RWPE1 (cell line): ENCODE measurements around the gene THYN1.
"Not testable (repeated sequence)": the region's sequence is repeated elsewhere in the genome, so short reads cannot be mapped to it uniquely, and the experiment has no call there.

Experiments
- CTCF ChIA-PET: fragments of 350-600 bp; sonication (Branson Sonifier 250); formaldehyde crosslinking; extraction: SDS; loops from one replicate; lab custom pipeline; 2021; lab: Yijun Ruan, JAX
- POLR2A ChIA-PET: fragments of 400-600 bp; formaldehyde crosslinking; extraction: SDS; loops from one replicate; lab custom pipeline; 2020; ENCODE audit warnings: antibody characterized with exemption; ENCODE audit not compliant: low non-redundant PET; lab: Yijun Ruan, JAX
- DNase-seq: peaks from one replicate; pipeline ENCODE4 v3.0.0; 2012; ENCODE audit warnings: low spot score
- H3K27ac ChIP-seq: fragments of 450-650 bp; 2 replicates; pipeline ENCODE4 v1.5.1; 2017
- CTCF ChIP-seq: fragments of 450-650 bp; conservative IDR thresholded peaks from 2 replicates; pipeline ENCODE4 v1.5.1; 2017; ENCODE audit warnings: low read depth, mild to moderate bottlenecking

Gene THYN1

GRCh38 chr11:134289789-134290188 lies 36.6 kb upstream of the THYN1 start:
- no peak for DNase-seq
- POLR2A ChIA-PET = no interaction called here
- no peak overlapping the region for H3K27ac ChIP-seq
- no peak for TF ChIP-seq CTCF
- CTCF ChIA-PET = no interaction called here

GRCh38 chr11:134289167-134289566 lies 36.0 kb upstream of the THYN1 start:
- H3K27ac ChIP-seq = no peak overlapping the region
- POLR2A ChIA-PET = no interaction called here
- no peak for DNase-seq
- no peak for TF ChIP-seq CTCF
- CTCF ChIA-PET = no interaction called here

- no peak overlapping the region for H3K27ac ChIP-seq
- CTCF ChIA-PET = no interaction called here
- no peak for TF ChIP-seq CTCF
- no peak for DNase-seq
- POLR2A ChIA-PET = no interaction called here
Observed at GRCh38 chr11:134288486-134288885, 35.3 kb upstream of the THYN1 start.

GRCh38 chr11:134287561-134287960 lies 34.4 kb upstream of the THYN1 start:
- CTCF ChIA-PET = interaction anchor here (0.5 kb wide), 1 partner anchor 11 kb away, joined by 3 read pairs; no protein-coding TSS in a partner anchor

GRCh38 chr11:134284349-134284748 lies 31.2 kb upstream of the THYN1 start:
- CTCF ChIA-PET, POLR2A ChIA-PET, H3K27ac ChIP-seq, DNase-seq: not testable (repeated sequence)

More at GRCh38 chr11:134287561-134287960, 34.4 kb upstream of the THYN1 start:
- H3K27ac ChIP-seq = no peak overlapping the region
- POLR2A ChIA-PET = no interaction called here
- no peak for TF ChIP-seq CTCF
- DNase-seq = no peak

GRCh38 chr11:134283461-134284230 lies 30.5 kb upstream of the THYN1 start:
- CTCF ChIA-PET = interaction anchor here (1.4 kb wide), 1 partner anchor 21 kb away, joined by 3 read pairs; no protein-coding TSS in a partner anchor
- POLR2A ChIA-PET = no interaction called here
- H3K27ac ChIP-seq = no peak overlapping the region
- no peak for TF ChIP-seq CTCF
- DNase-seq = no peak
